Measurements from ENCODE around the gene C11orf16.
A peak's percentile ranks its signal among the peaks of the same experiment; 100 is the strongest.
"Not testable (repeated sequence)": the region's sequence is repeated elsewhere in the genome, so short reads cannot be mapped to it uniquely, and the experiment has no call there.

C11orf16 gene

GRCh38 chr11:8881585-8881984 lies 51.2 kb downstream of the C11orf16 start:
- not testable (repeated sequence) for H3K4me1 ChIP-seq (ENCODE audit: control insufficient read depth, insufficient read depth, low read length, poor library complexity, severe bottlenecking); H3K36me3 ChIP-seq (ENCODE audit: control insufficient read depth, insufficient read depth, low read length); H3K27ac ChIP-seq (ENCODE audit: low read depth, low read length, severe bottlenecking); H3K9me3 ChIP-seq (ENCODE audit: control insufficient read depth, low read length); H3K4me3 ChIP-seq (ENCODE audit: extremely low read depth, insufficient read depth, low read length, poor library complexity, severe bottlenecking)
- 91 to 93% methylated on average over 7 of the region's 7 CpGs for WGBS, 2 experiments (ENCODE audit: insufficient coverage in 2 of 2)

- H3K27ac ChIP-seq (ENCODE audit: low read depth, low read length, severe bottlenecking): no peak overlapping the region
- no peak overlapping the region for H3K4me3 ChIP-seq (ENCODE audit: extremely low read depth, insufficient read depth, low read length, poor library complexity, severe bottlenecking)
- H3K36me3 ChIP-seq (ENCODE audit: control insufficient read depth, insufficient read depth, low read length): no peaks in the 10 kb centered on the region
- no peaks in the 10 kb centered on the region for H3K4me1 ChIP-seq (ENCODE audit: control insufficient read depth, insufficient read depth, low read length, poor library complexity, severe bottlenecking)
- no peaks in the 10 kb centered on the region for H3K9me3 ChIP-seq (ENCODE audit: control insufficient read depth, low read length)
- 100% methylated on average over 1 of the region's 2 CpGs; no CpG with 5 or more reads in 1 of the 2 experiments for WGBS, 2 experiments (ENCODE audit: insufficient coverage in 2 of 2)
These were observed 54.0 kb downstream of the C11orf16 start for GRCh38 chr11:8878771-8879170.

- no peak overlapping the region for H3K4me3 ChIP-seq (ENCODE audit: extremely low read depth, insufficient read depth, low read length, poor library complexity, severe bottlenecking)
- no peak overlapping the region for H3K27ac ChIP-seq (ENCODE audit: low read depth, low read length, severe bottlenecking)
- no peaks in the 10 kb centered on the region for H3K36me3 ChIP-seq (ENCODE audit: control insufficient read depth, insufficient read depth, low read length)
- H3K4me1 ChIP-seq (ENCODE audit: control insufficient read depth, insufficient read depth, low read length, poor library complexity, severe bottlenecking): no peaks in the 10 kb centered on the region
- 100% methylated on average over 1 of the region's 6 CpGs; no CpG with 5 or more reads in 1 of the 2 experiments for WGBS, 2 experiments (ENCODE audit: insufficient coverage in 2 of 2)
- no peaks in the 10 kb centered on the region for H3K9me3 ChIP-seq (ENCODE audit: control insufficient read depth, low read length)
These were observed 58.9 kb downstream of the C11orf16 start for GRCh38 chr11:8873741-8874405.

GRCh38 chr11:8871962-8872361 lies 60.8 kb downstream of the C11orf16 start:
- 85 to 91% methylated on average over 5 to 6 of the region's 6 CpGs for WGBS, 2 experiments (ENCODE audit: insufficient coverage in 2 of 2)
- Histone ChIP-seq H3K4me1 (ENCODE audit: control insufficient read depth, insufficient read depth, low read length, poor library complexity, severe bottlenecking) (peaks cover 15% of the 10 kb centered on the region), H3K36me3 (ENCODE audit: control insufficient read depth, insufficient read depth, low read length) (peaks cover 3% of the 10 kb centered on the region), H3K9me3 (ENCODE audit: control insufficient read depth, low read length) (no peaks in the 10 kb centered on the region), H3K4me3 (ENCODE audit: extremely low read depth, insufficient read depth, low read length, poor library complexity, severe bottlenecking) (no peak overlapping the region), H3K27ac (ENCODE audit: low read depth, low read length, severe bottlenecking) (peak overlapping the region; percentile 92)

GRCh38 chr11:8871171-8871775 lies 61.5 kb downstream of the C11orf16 start:
- Histone ChIP-seq H3K9me3 (ENCODE audit: control insufficient read depth, low read length) (no peaks in the 10 kb centered on the region), H3K4me1 (ENCODE audit: control insufficient read depth, insufficient read depth, low read length, poor library complexity, severe bottlenecking) (peaks cover 21% of the 10 kb centered on the region), H3K4me3 (ENCODE audit: extremely low read depth, insufficient read depth, low read length, poor library complexity, severe bottlenecking) (peak overlapping the region; percentile 74), H3K36me3 (ENCODE audit: control insufficient read depth, insufficient read depth, low read length) (peaks cover 9% of the 10 kb centered on the region), H3K27ac (ENCODE audit: low read depth, low read length, severe bottlenecking) (peak overlapping the region; percentile 92)
- 2 to 3% methylated on average over 9 to 10 of the region's 27 CpGs for WGBS, 2 experiments (ENCODE audit: insufficient coverage in 2 of 2)

GRCh38 chr11:8870411-8871170 lies 62.2 kb downstream of the C11orf16 start:
- 0 to 1% methylated on average over 50 to 70 of the region's 81 CpGs for WGBS, 2 experiments (ENCODE audit: insufficient coverage in 2 of 2)
- Histone ChIP-seq H3K27ac (ENCODE audit: low read depth, low read length, severe bottlenecking) (peak overlapping the region; percentile 92), H3K9me3 (ENCODE audit: control insufficient read depth, low read length) (no peaks in the 10 kb centered on the region)

More at GRCh38 chr11:8870411-8871170, 62.2 kb downstream of the C11orf16 start:
- H3K4me3 ChIP-seq (ENCODE audit: extremely low read depth, insufficient read depth, low read length, poor library complexity, severe bottlenecking): peak overlapping the region; percentile 74
- peaks cover 24% of the 10 kb centered on the region for H3K4me1 ChIP-seq (ENCODE audit: control insufficient read depth, insufficient read depth, low read length, poor library complexity, severe bottlenecking)
- peaks cover 9% of the 10 kb centered on the region for H3K36me3 ChIP-seq (ENCODE audit: control insufficient read depth, insufficient read depth, low read length)
